AG04450 (cell line): ENCODE data around the gene PTPRB. TPM values are rescaled to one million over a fixed set of nuclear protein-coding genes. Genes with fewer than 3 reads are reported as not detected.

Experiments
- CTCF ChIA-PET: fragments of 300-600, 350-600 bp; formaldehyde crosslinking; extraction: SDS; loops from one replicate; lab custom pipeline; 2022; ENCODE audit warnings: antibody characterized with exemption, inconsistent platforms; lab: Charles Lee
- POLR2A ChIA-PET: fragments of 350-600 bp; formaldehyde crosslinking; extraction: SDS; loops from one replicate; lab custom pipeline; 2021; ENCODE audit warnings: antibody characterized with exemption, inconsistent platforms; lab: Yijun Ruan, JAX
- DNase-seq: peaks from one replicate; pipeline ENCODE4 v3.0.0-alpha.2; 2011; ENCODE audit warnings: low read depth, low spot score
- H3K27ac ChIP-seq: one replicate; pipeline ENCODE4 v1.5.1; 2012; ENCODE audit warnings: low read depth, low read length, control low read depth
- H3K27me3 ChIP-seq: one replicate; pipeline ENCODE4 v1.6.0; 2012; ENCODE audit warnings: low read length; ENCODE audit not compliant: control insufficient read depth, insufficient read depth
- H3K4me3 ChIP-seq: 2 replicates; pipeline ENCODE4 v1.5.1; 2011; ENCODE audit warnings: mild to moderate bottlenecking, low read depth, low read length, control low read depth
- H3K9me3 ChIP-seq: 2 replicates; pipeline ENCODE4 v1.5.1; 2012; ENCODE audit warnings: low read length; ENCODE audit not compliant: control insufficient read depth, insufficient read depth
- CTCF ChIP-seq: IDR thresholded peaks from 2 replicates; pipeline ENCODE4 v1.5.1; 2011; ENCODE audit warnings: low read depth, low read length, control low read depth, inconsistent platforms
- polyA plus RNA-seq: library from polyadenylated mRNA; depleted of rRNA; stranded (reverse); fragments of >200 nt; gene quantifications from 2 replicates; pipeline ENCODE4 v1.2.3, GENCODE V29; 2011

PTPRB gene
- polyA plus RNA-seq, 1 experiment, result 0.02 TPM

- ChIA-PET POLR2A (no interaction called here), CTCF (no interaction called here)
- no peak for TF ChIP-seq CTCF
Observed at GRCh38 chr12:70529647-70530046, 107.6 kb downstream of the PTPRB start.

GRCh38 chr12:70520847-70521246 is 116.4 kb downstream of the PTPRB start:
- Histone ChIP-seq H3K27me3 (no peaks in the 10 kb centered on the region), H3K9me3 (no peaks in the 10 kb centered on the region), H3K27ac (no peak overlapping the region), H3K4me3 (no peak overlapping the region)
- no peak for DNase-seq
- no peak for TF ChIP-seq CTCF
- POLR2A ChIA-PET, result no interaction called here
- CTCF ChIA-PET, result interaction anchor here (1.1 kb wide), 1 partner anchor 620 kb away, joined by 4 read pairs; no protein-coding TSS in a partner anchor

More at GRCh38 chr12:70529647-70530046, 107.6 kb downstream of the PTPRB start:
- no peak overlapping the region for H3K4me3 ChIP-seq
- no peaks in the 10 kb centered on the region for H3K27me3 ChIP-seq
- no peak overlapping the region for H3K27ac ChIP-seq
- DNase-seq, result no peak
- no peaks in the 10 kb centered on the region for H3K9me3 ChIP-seq

GRCh38 chr12:70513426-70513825 is 123.8 kb downstream of the PTPRB start:
- no peaks in the 10 kb centered on the region for H3K9me3 ChIP-seq
- no peak overlapping the region for H3K27ac ChIP-seq
- no peak for TF ChIP-seq CTCF
- ChIA-PET POLR2A (no interaction called here), CTCF (no interaction called here)
- H3K27me3 ChIP-seq, result no peaks in the 10 kb centered on the region
- DNase-seq, result no peak
- H3K4me3 ChIP-seq, result no peak overlapping the region

- Histone ChIP-seq H3K4me3 (no peak overlapping the region), H3K9me3 (peaks cover 8% of the 10 kb centered on the region), H3K27ac (no peak overlapping the region), H3K27me3 (no peaks in the 10 kb centered on the region)
- ChIA-PET CTCF (no interaction called here), POLR2A (no interaction called here)
- TF ChIP-seq CTCF, result no peak
- DNase-seq, result no peak
Observed at GRCh38 chr12:70508178-70508577, 129.1 kb downstream of the PTPRB start.

- Histone ChIP-seq H3K27ac (no peak overlapping the region), H3K4me3 (no peak overlapping the region), H3K27me3 (no peaks in the 10 kb centered on the region), H3K9me3 (peaks cover 8% of the 10 kb centered on the region)
- no peak for TF ChIP-seq CTCF
- CTCF ChIA-PET, result no interaction called here
- DNase-seq, result no peak
- POLR2A ChIA-PET, result no interaction called here
Observed at GRCh38 chr12:70507442-70507841, 129.8 kb downstream of the PTPRB start.
